B cell (primary cell): Measurements from ENCODE around the gene MATN1. TPM values are rescaled to one million over a fixed set of nuclear protein-coding genes. Genes with fewer than 3 reads are reported as not detected.

Experiments used
- ATAC-seq: fragments of 200-7000 bp; cut with Tn5 transposase; one replicate; pipeline ENCODE4 v1.10.0; 2021; ENCODE audit warnings: low read depth, mild to moderate bottlenecking, moderate number of reproducible peaks, moderate library complexity
- CTCF ChIA-PET: fragments of 350-600 bp; sonication (Branson Sonifier 250); formaldehyde crosslinking; loops from one replicate; lab custom pipeline; 2021; ENCODE audit warnings: antibody characterized with exemption, inconsistent platforms; lab: Charles Lee
- POLR2A ChIA-PET: fragments of 350-600 bp; sonication (Branson Sonifier 250); formaldehyde crosslinking; loops from one replicate; lab custom pipeline; 2021; ENCODE audit warnings: antibody characterized with exemption; lab: Charles Lee
- DNase-seq: peaks from one replicate; pipeline ENCODE4 v3.0.0; 2013
- H2AFZ ChIP-seq: 2 replicates; pipeline ENCODE4 v1.6.1; 2012; ENCODE audit warnings: mild to moderate bottlenecking, low read depth, low read length; ENCODE audit not compliant: insufficient read depth, poor library complexity, severe bottlenecking
- H3K27ac ChIP-seq, 2 donors: 1 replicate in 1 of 2; 2 replicates in 1 of 2; pipeline ENCODE4 v1.5.1; 2012 to 2013; ENCODE audit warnings: low read length in 2 of 2, mild to moderate bottlenecking in 2 of 2, moderate library complexity in 1 of 2
- H3K27me3 ChIP-seq, 4 experiments: fragments of 200-600 bp in 1 of 4; sonication (generic) in 1 of 4; replicated peaks in 1 of 4; 1 replicate in 2 of 4; 2 replicates in 2 of 4; pipeline versions ENCODE4 v1.6.1 to v1.7.0; 2013 to 2016; ENCODE audit warnings: low read length in 3 of 4, mild to moderate bottlenecking in 2 of 4, mixed read lengths in 1 of 4, moderate library complexity in 1 of 4; ENCODE audit not compliant: insufficient read depth in 4 of 4, control insufficient read depth in 3 of 4; ENCODE audit errors: control extremely low read depth in 1 of 4
- H3K36me3 ChIP-seq, 2 experiments: replicated peaks in 1 of 2; 1 replicate in 1 of 2; 2 replicates in 1 of 2; pipeline versions ENCODE4 v1.6.1 to v1.7.1; 2013; ENCODE audit warnings: low read length in 1 of 2; ENCODE audit not compliant: insufficient read depth in 2 of 2, control insufficient read depth in 1 of 2; ENCODE audit errors: control extremely low read depth in 1 of 2, extremely low read depth in 1 of 2
- H3K4me1 ChIP-seq, 2 donors: fragments of 200-600 bp in 1 of 2; sonication (generic) in 1 of 2; 1 replicate in 1 of 2; 2 replicates in 1 of 2; pipeline versions ENCODE4 v1.5.1 to v1.6.1; 2013 to 2017; ENCODE audit warnings: low read length in 2 of 2; ENCODE audit not compliant: control insufficient read depth in 2 of 2, insufficient read depth in 2 of 2
- H3K4me2 ChIP-seq: replicated peaks from 2 replicates; pipeline ENCODE3; 2012; ENCODE audit warnings: mild to moderate bottlenecking, low read depth, low read length; ENCODE audit not compliant: poor library complexity, severe bottlenecking
- H3K4me3 ChIP-seq, 5 experiments: fragments of 200-600 bp in 1 of 5; sonication (generic) in 1 of 5; 1 replicate in 3 of 5; 2 replicates in 2 of 5; pipeline versions ENCODE4 v1.5.1 to v1.7.0; 2011 to 2016; ENCODE audit warnings: low read length in 4 of 5, mild to moderate bottlenecking in 4 of 5, low read depth in 2 of 5, control low read depth in 1 of 5, moderate library complexity in 1 of 5; ENCODE audit not compliant: insufficient read depth in 1 of 5; ENCODE audit errors: control extremely low read depth in 1 of 5, extremely low read depth in 1 of 5
- H3K79me2 ChIP-seq: fragments of 200-600 bp; sonication (generic); one replicate; pipeline ENCODE4 v1.6.0; 2016; ENCODE audit warnings: low read length; ENCODE audit not compliant: control insufficient read depth, insufficient read depth
- H3K9ac ChIP-seq: fragments of 200-600 bp; sonication (generic); 2 replicates; pipeline ENCODE4 v1.6.1; 2017; ENCODE audit warnings: mild to moderate bottlenecking, low read length, moderate library complexity
- H3K9me3 ChIP-seq, 3 donors: one replicate each; pipeline versions ENCODE4 v1.6.1 to v1.7.1; 2013; ENCODE audit warnings: low read length in 2 of 3; ENCODE audit not compliant: control insufficient read depth in 2 of 3, insufficient read depth in 1 of 3; ENCODE audit errors: control extremely low read depth in 1 of 3
- H4K20me1 ChIP-seq: 2 replicates; pipeline ENCODE4 v1.6.0; 2012; ENCODE audit warnings: mild to moderate bottlenecking, low read length; ENCODE audit not compliant: insufficient read depth, control insufficient read depth, poor library complexity, severe bottlenecking
- H3K27ac Mint-ChIP-seq: one replicate; pipeline ENCODE4 v1.8.0; 2021; ENCODE audit warnings: mixed read lengths
- H3K27me3 Mint-ChIP-seq: one replicate; pipeline ENCODE4 v1.8.0; 2021; ENCODE audit warnings: mixed read lengths
- H3K4me1 Mint-ChIP-seq: one replicate; pipeline ENCODE4 v1.8.0; 2021; ENCODE audit warnings: mixed read lengths
- H3K4me3 Mint-ChIP-seq: one replicate; pipeline ENCODE4 v1.8.0; 2021; ENCODE audit warnings: mixed read lengths
- H3K9me3 Mint-ChIP-seq: one replicate; pipeline ENCODE4 v1.8.0; 2022; ENCODE audit warnings: mixed read lengths; ENCODE audit not compliant: insufficient read depth
- CTCF ChIP-seq: fragments of 200-600 bp; IDR thresholded peaks from one replicate; pipeline ENCODE4 v1.8.0; 2022; ENCODE audit warnings: antibody characterized with exemption, mild to moderate bottlenecking
- EZH2 ChIP-seq: IDR thresholded peaks from 2 replicates; pipeline ENCODE4 v1.6.1; 2012; ENCODE audit warnings: borderline replicate concordance, low read depth, mild to moderate bottlenecking, moderate library complexity, low read length; ENCODE audit not compliant: insufficient read depth, poor library complexity, severe bottlenecking
- WGBS: methylation state at CpG from one replicate; pipeline ENCODE4 v1.1.5; 2013; ENCODE audit warnings: missing lambda C conversion rate; ENCODE audit not compliant: insufficient coverage; 5-methylcytosine and 5-hydroxymethylcytosine counted together
- intact Hi-C: fragments of 100-400 bp; cut with micrococcal nuclease; formaldehyde crosslinking; loops from one replicate; pipeline ENCODE4 v1.10.0; 2022
- polyA plus RNA-seq: library from polyadenylated mRNA; depleted of rRNA; stranded (reverse); fragments of >200 nt; gene quantifications from 2 replicates; pipeline ENCODE4 v1.2.3, GENCODE V29; 2012
- total RNA-seq, 2 donors: library from RNA; stranded (reverse); fragments of 120-200 nt in 1 of 2; gene quantifications; 1 replicate in 1 of 2; 2 replicates in 1 of 2; pipeline versions ENCODE4 v1.2.3 to v1.2.4, GENCODE V29; 2013 to 2022

MATN1 gene
- total and polyA plus RNA-seq, 2 donors (not counting 1 experiment from before 2014, with no cell fraction given), result 2.5 to 3.2 TPM

- Histone ChIP-seq H3K27me3 (no peaks in the 10 kb centered on the region), H3K9me3 (no peaks in the 10 kb centered on the region), H3K27ac (peak overlapping the region; percentile 98 to 100), H3K4me3 (peak overlapping the region in 4 of 5 experiments; percentile 44 to 96 (median 48)), H3K4me1 (peaks cover 85 to 100% of the 10 kb centered on the region in 2 donors), H3K4me2 (peak overlapping the region; percentile 94), H2AFZ (no peak overlapping the region), H4K20me1 (peaks cover 58% of the 10 kb centered on the region), H3K36me3 (peaks cover 0 to 79% of the 10 kb centered on the region in 2 experiments), H3K9ac (peak overlapping the region; percentile 98), H3K79me2 (peaks cover 100% of the 10 kb centered on the region)
- H3K4me3 Mint-ChIP-seq, result peak overlapping the region; percentile 89
- 25% methylated on average over 21 of the region's 23 CpGs for WGBS
- ChIA-PET CTCF (interaction anchor here (0.7 to 38.6 kb wide), 7 partner anchors 4 to 52 kb away, joined by 3 to 769 read pairs (median 5); partner anchors contain the start of genes LAPTM5 and MATN1), POLR2A (interaction anchor here (0.6 to 10.4 kb wide), 9 partner anchors 5 to 31 kb away, joined by 4 to 152 read pairs (median 10); partner anchors contain the start of gene LAPTM5)
- no peaks in the 10 kb centered on the region for H3K27me3 Mint-ChIP-seq
- TF ChIP-seq EZH2, result no peak
- TF ChIP-seq CTCF, result no peak
- intact Hi-C loops, result loop anchor here (2.0 kb wide), 1 partner anchor 17 kb away; no protein-coding TSS in a partner anchor
- H3K9me3 Mint-ChIP-seq, result no peaks in the 10 kb centered on the region
- peak; percentile 89 for DNase-seq
- peak; percentile 26 for ATAC-seq
- peak overlapping the region; percentile 97 for H3K27ac Mint-ChIP-seq
- peaks cover 92% of the 10 kb centered on the region for H3K4me1 Mint-ChIP-seq
Observed at GRCh38 chr1:30749691-30750583, 26.6 kb upstream of the MATN1 start.
